Amniotic stem cell (primary cell): ENCODE data around the gene RAB7B.
A peak's percentile ranks its signal among the peaks of the same experiment; 100 is the strongest.
"Not testable (repeated sequence)": the region's sequence is repeated elsewhere in the genome, so short reads cannot be mapped to it uniquely, and the experiment has no call there.

ENCODE experiments used
- DNase-seq: peaks from one replicate; lab custom pipeline; 2025; lab: John Stamatoyannopoulos, UW

Gene RAB7B

DNA sequence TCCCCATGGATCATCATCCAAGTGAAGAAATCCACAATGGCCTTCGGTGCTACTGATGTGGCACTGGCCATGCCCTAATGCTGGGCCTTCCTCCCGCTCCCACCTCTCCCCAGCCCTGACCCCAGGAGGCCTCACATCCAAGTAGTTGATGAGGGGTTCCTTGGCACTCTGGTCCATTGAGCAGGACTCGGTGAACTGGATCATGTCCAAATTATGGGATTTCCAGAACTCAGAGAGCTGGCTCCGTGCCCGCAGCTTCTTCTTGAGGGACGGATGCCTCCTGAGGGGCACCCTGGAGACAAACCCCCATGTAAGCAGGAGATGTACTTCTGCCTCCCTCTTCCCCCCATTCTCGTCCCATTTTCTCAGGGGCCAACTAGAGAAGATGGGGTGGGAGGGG, 19.6 kb upstream of the RAB7B start:
- no peak for DNase-seq

DNA sequence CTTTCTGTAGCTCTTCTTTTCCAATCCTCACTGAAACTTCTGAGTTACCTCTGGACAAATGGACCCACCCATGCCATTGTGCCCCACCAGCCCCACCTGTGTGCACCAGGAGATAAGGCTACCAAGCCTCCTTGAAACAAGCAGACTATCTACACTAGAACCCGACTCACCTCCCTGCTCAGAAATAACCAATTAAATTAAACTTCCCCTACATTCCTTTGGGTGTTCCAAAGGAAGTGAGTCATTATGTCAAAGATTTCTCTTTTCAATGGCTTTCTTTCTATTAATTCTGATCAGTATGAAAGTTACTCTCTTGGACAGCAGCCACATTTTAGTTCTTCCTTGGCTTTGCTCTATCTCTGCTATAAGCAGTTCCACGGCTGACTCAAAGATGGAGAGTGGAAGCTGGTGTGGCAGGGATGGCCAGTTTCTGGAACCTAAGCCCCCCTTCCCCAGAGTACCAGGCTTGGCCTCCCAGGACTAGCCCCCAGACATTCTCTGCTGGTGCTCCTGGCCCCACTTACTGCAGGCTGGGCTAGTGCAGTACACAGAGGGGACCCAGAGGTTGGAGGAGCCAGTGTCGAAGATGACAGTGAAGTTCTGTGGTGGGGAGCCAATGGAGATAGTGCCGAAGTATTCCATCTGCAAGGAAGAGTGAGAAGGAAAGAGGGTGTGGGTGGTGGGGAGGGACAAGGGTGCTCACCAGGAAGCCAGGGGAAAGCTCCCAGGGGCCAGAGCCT, 18.6 kb upstream of the RAB7B start:
- no peak for DNase-seq

DNA sequence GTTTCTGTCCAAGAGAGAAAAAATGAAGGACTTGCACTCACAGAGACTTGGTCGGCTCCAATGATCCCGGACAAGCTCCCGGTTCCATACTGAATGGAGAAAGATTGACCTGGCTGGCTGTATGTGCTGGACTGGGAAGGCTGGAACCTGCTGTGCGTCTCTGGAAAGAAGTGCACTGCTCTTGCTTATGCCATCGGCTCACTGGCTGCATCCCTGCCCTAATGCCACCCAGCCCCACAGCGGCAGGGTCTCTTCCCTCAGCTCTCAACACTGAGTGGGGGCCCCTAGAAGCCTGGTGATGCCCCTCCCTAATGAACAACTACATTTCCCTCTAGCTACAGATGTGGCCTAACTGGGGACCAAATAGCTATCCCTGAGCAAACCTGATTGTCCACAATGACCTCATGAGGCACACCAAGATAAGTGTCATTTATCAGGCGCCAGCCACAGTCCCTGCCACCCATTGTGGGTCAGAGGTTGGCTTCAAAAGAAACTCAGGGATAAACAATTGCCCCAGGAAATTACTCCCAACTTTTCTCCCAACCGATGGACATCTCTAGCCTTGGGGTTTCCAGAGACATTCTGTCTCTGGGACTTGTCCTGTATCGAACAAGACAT, 17.9 kb upstream of the RAB7B start:
- no peak for DNase-seq

DNA sequence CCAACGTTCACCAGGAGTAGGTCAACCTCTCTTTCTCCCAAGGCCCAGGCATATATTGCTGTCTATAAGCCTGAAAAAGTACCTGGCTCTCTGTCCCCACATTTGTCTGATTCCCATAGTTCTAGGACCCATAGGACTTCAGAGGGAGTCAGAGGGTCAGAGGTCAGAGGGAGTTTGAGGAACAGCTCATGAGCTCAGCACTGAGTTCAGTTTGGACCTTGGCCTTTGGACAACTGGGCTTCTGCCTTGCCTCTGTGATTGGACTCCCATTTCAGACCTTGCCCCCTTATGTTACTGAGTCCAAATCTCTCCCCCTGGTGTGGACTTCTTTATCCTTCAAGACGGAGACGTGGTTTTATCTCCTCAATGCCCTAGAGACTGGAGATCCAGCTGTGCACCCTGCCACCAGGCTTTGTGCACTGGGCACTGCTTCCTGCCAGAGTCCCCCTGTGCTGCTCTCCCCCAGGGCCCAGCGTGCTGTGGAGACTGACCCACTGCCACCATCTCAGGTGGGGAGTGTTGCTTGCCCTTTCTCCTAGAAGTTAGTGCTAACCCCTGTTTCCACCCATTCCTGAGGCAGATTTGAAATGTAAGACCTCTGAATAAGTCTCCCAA, 17.3 kb upstream of the RAB7B start:
- DNase-seq, result no peak

DNA sequence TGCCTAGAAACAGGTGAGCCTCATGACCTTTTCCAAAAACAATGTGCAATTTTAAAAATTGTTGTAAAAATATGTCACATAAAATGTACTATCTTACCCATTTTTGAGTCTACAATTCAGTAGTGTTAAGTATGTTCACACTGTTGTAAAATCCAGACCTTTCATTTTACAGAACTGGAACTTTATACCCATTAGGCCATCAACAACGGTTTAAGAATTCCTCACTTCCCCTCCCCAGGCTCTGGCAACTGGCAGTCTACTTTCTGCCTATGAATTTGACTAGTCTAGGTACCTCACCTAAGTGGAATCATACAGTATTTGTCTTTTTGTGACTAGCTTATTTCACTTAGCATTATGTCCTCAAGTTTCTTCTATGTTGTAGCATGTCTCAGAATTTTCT, 11.9 kb upstream of the RAB7B start:
- no peak for DNase-seq

DNA sequence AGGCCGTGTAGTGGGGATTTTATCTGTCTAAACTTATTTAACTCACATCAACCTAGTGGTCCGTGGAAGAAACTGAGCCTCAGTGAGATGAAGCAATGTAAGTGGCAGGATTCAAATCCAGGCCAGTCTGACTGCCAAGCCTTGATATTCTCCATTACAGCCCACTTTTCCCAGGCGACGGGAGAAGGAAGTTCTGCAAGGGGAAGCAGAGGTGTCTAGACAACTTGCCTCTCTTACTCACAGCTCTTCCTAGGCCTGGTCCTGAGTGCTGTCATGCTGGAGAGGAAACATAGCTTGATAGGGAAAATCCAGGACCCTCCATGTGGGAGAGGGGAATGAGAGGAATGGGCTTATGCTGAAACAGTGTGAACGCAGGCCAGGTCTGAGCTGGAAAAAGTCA, 11.4 kb upstream of the RAB7B start:
- DNase-seq, result no peak

DNA sequence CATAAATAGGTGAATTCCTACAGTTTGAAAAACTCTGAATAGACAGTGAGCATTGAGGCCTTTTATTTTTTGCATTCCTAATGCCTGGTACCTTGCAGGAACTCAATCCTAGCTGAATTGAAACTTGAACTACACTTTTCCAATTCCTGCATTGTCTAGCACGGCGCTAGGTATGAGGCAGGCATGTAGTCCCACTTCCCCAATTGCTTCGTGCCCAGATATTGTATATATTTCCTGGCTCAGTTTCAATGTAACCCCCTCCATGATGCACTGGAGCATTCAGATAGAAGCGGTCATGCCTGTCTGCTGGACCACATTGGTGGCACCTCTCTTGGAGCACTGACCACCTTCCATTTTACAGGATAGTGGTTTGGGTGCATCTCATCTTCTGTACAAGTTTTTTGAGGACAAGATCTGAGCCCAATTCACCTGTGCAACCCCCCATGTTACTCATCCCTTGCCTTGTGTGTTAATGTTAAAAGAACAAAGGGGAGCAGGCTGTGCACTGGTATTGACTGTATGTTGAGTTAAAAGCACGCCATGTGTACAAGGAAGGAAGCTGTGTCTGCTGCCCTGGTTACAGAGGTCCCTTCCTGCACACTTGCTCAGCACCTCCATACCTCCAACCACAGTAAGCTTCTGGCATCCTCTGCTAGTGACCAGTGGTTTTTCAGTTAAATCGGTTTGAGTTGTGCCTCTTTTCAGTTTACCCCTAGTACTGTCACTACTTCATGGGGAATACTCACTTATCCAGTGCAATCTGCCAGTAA, 10.0 kb upstream of the RAB7B start:
- DNase-seq, result no peak

DNA sequence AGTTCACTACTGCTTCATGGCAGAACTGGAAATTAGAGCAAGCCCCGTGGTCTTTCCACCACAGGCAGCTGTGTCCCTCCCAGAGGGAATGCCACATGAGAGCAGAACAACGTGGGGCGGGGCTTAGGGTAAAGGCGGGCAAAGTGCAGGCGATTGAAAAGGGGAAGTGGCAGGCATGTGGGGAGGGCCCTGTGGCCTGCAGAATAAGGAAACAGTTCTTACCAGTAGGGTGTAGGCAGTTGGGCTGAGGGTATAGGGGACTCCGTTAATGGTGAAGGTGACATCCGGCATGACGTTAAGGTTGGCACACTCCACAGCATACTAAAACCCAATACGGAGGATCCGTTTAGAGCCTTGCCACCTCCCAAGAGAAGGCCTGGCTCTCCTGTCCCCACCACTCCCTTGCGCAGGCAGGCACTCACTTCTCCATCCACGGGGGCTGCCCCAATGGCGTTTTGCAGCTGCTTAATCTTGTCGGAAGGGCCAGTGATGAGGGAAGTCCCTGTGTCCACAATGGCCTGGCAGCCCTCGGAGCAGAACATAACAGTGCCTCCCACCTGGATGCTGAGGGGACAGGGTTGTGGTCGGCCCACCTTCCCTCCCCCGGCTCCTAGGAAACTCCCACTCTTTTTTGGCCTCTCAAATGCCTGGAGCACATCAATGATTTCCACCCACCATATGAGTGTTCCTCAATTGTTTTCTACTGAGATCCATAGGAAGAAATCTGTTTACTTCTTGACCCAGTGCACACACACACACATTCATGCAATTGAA, 9.1 kb upstream of the RAB7B start:
- no peak for DNase-seq

DNA sequence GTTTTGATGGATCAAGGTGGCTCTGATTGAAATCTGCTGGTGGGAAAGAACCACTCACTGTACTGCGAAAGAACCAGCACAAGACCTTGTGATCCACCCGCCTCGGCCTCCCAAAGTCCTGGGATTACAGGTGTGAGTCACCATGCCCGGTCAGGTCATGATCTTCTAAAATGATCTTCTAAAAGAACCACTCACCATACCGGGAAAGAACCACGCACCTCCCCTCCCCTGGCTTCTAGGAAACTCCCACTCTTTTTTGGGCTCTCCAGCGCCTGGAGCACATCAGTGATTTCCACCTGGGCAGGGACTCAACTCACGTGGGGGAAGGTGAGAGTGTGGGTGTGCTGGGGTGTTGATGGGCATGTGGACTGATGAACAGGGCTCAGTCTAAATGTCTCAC, 7.9 kb upstream of the RAB7B start:
- DNase-seq, result no peak

DNA sequence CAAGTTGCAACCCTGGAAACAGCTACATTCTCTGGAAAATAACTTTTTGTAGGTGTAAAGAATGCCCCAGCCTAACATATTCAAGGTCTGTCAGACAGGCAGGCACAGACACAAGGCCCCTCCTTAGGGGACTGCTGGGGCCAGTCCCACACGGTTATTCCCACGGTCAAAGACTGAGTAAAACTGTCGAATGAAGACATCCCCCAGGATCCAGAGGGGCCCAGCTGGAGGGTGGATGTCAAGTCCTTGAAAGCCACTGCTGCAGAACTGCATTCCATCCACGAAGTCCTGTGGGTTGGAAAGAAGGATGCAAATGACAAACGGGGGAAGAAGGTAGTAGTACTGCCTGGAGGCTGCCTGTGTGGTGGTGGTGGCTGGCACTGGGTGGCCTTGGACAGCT, 6.9 kb upstream of the RAB7B start:
- DNase-seq, result no peak

DNA sequence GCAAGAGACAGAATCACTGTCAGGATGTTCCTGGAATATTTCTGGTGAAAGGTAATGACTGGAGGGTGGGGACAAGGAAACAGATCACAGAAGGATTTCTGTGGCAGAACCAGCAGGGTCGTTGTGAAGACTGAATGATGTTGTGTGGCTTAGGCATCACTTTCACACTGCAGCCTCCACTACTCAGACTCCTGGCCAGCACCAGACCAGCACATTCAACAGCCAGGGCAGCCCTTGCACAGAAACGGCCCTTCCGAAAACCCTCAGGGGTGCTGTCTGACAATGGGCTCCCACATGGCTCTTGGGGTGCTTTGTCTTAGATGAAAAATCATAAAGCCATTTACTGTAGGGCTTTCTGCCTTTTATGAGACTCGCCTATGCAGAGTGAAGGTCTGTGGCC, 3.8 kb upstream of the RAB7B start:
- DNase-seq, result no peak

DNA sequence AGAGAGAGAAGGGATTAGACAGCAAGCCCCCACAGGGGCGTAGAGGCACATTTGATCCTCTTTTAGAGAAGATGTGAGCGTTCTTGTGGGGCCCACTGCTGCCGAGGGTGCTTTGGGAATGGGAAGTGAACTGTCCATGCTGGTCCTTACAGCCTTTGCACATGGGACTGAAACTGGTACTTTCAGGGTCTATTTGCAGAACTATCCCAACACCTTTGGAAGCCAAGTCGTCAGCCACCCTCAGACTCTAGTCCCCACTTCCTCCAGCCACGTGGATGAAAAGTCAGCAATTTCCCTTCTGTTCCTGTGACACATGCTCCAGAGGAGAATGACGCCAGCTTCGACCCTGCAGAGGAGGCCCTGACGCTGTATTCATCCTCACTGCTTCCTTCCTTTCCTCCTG, 2.6 kb upstream of the RAB7B start:
- DNase-seq, result no peak

DNA sequence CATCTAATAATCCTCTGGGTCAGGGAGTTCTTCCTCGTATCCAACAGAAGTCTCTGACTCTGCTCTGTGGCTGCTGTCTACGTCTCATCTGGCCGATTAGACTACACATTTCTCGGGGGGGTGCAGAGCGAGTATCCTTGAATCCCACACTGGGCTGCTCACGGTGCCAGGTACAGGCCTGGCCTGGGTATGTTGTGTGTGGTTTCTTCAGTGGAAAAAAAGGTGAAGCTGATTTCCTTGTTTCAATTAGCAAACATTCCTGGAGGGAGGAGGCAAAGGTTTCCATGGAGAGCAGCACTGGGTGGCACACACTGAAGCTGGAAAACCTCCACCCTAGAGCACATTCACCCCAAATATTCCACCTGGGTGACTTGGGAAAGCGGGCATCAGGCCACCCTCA, 2.0 kb upstream of the RAB7B start:
- DNase-seq, result no peak

DNA sequence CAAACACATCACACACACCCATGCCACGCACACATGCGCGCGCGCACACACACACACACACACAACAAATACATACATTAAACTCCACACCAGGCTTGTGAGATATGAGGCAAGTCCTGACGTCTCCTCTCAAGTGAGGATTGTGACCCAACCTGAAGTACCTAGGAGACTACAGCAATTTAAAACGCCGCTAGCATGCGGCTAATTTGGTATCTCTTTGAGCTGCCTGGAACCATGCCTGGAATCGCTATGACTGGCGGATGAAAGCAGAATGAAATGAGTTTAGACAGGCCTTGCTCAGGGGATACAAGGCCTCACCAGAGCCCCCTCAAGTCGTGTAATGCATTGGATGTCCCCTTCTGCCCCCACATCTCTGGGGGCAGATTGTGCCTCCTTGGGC, 1.6 kb upstream of the RAB7B start:
- DNase-seq, result no peak

DNA sequence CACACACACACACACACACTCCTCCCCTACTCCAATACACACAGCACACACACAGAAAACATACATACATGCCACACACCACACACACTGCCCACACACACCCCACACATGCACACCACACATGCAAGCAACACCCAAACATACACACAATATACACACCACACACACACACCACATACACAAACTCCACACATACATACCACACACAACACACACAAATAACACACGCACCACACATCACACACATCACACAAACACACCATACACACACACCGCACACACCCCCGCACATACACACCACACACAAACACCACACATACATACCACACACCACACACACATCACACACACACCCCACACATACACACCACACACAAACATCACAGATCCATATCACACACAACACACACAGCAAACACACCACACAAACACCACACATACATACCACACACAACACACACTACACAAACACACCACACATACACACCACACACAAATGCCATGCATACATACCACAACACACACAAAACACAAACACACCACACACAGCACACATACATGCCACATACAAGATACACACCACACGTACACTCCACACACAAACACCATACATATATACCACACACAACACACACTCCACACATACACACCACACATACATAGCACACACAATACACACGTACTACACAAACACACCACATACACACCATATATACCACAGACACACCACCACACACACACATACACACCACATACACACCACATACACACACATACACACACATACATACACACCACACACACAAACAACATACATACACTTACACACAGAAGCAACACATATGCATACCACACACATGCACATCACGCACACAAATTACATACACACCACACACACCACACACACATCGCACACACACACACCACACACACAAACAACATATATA, 932 bp upstream of the RAB7B start:
- no peak for DNase-seq

DNA sequence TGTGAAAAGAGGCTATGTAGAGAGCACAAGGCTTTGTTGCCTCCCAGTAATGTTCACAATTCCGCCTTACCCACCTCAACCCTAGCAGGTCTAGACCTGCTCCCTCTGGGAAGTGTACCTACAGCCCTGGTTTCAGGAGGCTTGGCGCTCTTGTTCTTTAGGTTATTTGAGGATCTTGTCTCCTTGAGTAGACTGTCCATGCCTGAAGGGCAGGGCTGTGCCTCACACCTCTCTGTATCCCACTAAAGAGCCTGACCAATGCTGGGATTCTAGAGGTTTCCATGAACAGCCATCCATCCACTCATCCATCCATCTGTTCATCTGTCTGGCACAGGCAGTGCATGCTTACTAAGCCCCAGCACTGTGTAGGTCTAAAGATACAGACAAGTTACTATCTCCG, 1.0 kb downstream of the RAB7B start:
- no peak for DNase-seq

DNA sequence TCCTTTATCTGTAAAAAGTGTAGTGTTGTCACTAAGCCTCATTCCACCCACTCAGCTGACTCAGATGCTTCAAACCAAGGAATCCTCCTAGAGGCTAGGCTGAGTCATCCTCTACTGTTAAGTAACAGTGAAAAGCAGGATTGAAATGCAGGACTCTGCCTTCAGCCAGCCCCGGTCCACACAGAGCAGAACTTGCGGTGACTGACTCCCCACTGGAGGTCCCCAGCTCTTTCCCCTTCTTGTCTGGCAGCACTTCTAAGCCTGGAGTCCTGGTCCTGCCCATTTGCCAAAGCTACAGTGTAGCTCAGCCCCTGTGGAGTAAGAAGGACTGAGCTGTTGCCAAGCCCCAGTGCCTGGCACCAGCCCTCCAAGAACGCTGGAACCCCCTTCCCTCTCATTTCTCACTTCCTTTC, 1.7 kb downstream of the RAB7B start:
- peak; percentile 95 for DNase-seq

DNA sequence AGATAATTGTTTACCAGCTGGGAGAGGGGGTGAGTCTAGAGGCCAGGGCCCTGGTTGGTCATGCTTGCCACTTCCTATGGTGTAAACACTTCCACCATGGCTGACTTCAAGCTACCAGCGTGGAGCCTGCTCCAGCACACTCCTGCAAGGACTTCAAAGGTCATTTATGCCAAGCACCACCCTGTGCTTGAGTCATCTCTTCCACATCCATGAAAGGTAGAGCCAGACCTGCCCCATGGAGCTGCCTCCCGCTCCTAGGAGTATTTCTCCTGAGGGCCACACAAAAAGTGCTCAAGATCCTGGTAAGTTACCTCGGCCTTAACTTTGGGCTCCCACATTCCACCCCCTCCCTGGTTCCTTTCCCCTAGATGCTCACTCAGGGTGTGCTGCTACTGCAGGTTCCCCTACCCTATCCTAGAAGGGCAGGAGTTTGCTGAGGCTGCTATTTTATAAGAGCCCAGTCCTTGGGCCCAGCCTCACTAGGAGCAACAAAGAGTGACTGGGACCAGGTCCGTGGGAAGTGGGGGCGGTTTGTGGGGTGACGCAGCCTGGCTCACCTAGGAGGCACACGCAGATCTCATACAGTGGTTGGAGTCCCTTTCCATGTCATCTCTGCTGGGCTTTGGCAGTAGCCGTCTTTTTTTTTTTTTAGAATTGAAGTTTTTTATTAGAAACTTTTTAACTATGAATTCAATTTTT, 2.4 kb downstream of the RAB7B start:
- DNase-seq, result no peak

DNA sequence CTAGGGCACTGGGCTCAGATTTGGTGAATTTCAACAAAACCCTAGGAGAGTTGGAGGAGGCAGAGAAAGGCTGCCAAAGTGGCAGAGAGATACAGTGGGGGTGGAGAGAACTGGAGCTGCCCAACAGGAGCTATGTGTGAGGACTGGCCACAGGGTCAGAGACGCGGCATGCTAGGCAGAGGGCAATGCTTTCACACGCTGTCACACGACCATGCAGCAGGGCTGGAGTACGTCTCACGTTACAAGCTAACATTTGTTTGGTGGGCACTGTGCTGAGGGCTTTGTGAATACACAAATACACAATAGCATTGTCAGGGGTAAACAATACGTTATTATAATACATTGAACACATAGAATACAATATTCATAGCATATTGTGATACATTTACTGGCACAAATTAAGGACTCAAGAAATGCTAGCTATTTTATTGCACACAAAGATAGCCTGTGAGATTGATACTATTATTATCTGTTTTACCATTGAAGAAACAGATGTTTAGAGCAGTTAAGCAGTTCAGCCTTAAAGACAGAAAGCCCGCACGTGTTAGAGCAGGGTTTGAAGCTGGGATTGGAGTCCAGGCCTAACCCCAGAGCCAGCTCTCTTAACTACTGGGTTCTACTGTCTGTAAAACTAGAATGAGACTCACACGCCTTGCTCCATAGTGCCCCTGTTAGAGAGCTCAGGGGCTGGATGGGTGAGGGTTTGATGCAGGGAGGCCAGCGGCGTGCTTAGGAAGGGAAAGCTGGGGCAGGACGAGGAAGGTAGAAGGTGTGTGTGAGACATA, 4.5 kb downstream of the RAB7B start:
- DNase-seq, result no peak

DNA sequence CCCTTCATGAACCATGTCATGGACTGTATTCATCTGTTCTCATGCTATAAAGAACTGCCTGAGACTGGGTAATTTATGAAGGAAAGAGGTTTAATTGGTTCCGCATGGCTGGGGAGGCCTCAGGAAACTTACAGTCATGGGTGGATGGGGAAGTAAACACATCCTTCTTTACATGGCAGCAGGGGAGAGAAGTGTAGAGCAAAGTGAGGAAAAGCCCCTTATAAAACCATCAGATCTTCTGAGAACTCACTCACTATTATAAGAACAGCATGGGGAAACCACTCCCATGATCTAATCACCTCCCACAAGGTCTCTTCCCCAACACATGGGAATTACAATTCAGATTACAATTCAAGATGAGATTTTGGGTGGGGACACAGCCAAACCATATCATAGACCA, 6.6 kb downstream of the RAB7B start:
- not testable (repeated sequence) for DNase-seq
